Panc1 (cell line): Measurements from ENCODE around the gene SERPINB13.
"Not testable (repeated sequence)": the region's sequence is repeated elsewhere in the genome, so short reads cannot be mapped to it uniquely, and the experiment has no call there.

Experiments
- CTCF ChIP-seq: fragments of 450-650 bp; IDR thresholded peaks from 2 replicates; pipeline ENCODE4 v1.5.1; 2017; ENCODE audit warnings: mild to moderate bottlenecking
- POLR2AphosphoS5 ChIP-seq: IDR thresholded peaks from 2 replicates; pipeline ENCODE4 v1.6.1; 2012; ENCODE audit warnings: mild to moderate bottlenecking, low read depth, low read length, moderate library complexity

GRCh38 chr18:63644142-63644541 is 57.0 kb downstream of the SERPINB13 start, which contains the start of gene SERPINB4:
- TF ChIP-seq CTCF, POLR2AphosphoS5: not testable (repeated sequence)
